ENCODE data around the gene DDI2.
"Not testable (repeated sequence)": the region's sequence is repeated elsewhere in the genome, so short reads cannot be mapped to it uniquely, and the experiment has no call there.

The DDI2 gene

GRCh38 chr1:15595809-15596617 lies 21.2 kb upstream of the DDI2 start:
- Mint-ChIP-seq H3K4me1 (ENCODE audit: low read depth) (no peaks in the 10 kb centered on the region), H3K9me3 (no peaks in the 10 kb centered on the region), H3K27ac (no peak overlapping the region), H3K4me3 (no peak overlapping the region), H3K27me3 (ENCODE audit: low read depth) (peaks cover 5% of the 10 kb centered on the region), H3K36me3 (ENCODE audit: low read depth) (no peaks in the 10 kb centered on the region)

GRCh38 chr1:15598436-15598835 lies 18.8 kb upstream of the DDI2 start:
- H3K4me3 Mint-ChIP-seq: no peak overlapping the region
- peaks cover 5% of the 10 kb centered on the region for H3K27me3 Mint-ChIP-seq (ENCODE audit: low read depth)
- H3K9me3 Mint-ChIP-seq: no peaks in the 10 kb centered on the region
- H3K27ac Mint-ChIP-seq: no peak overlapping the region
- no peaks in the 10 kb centered on the region for H3K36me3 Mint-ChIP-seq (ENCODE audit: low read depth)
- peaks cover 2% of the 10 kb centered on the region for H3K4me1 Mint-ChIP-seq (ENCODE audit: low read depth)

GRCh38 chr1:15603050-15603965 lies 13.9 kb upstream of the DDI2 start:
- Mint-ChIP-seq H3K4me3 (peak overlapping the region; percentile 80), H3K27ac (peak overlapping the region; percentile 82), H3K4me1 (ENCODE audit: low read depth) (peaks cover 6% of the 10 kb centered on the region), H3K27me3 (ENCODE audit: low read depth) (peaks cover 7% of the 10 kb centered on the region), H3K9me3 (peaks cover 6% of the 10 kb centered on the region), H3K36me3 (ENCODE audit: low read depth) (no peaks in the 10 kb centered on the region)

- not testable (repeated sequence) for H3K4me1 Mint-ChIP-seq (ENCODE audit: low read depth); H3K27me3 Mint-ChIP-seq (ENCODE audit: low read depth); H3K9me3 Mint-ChIP-seq; H3K36me3 Mint-ChIP-seq (ENCODE audit: low read depth)
- H3K27ac Mint-ChIP-seq: peak overlapping the region; percentile 82
- peak overlapping the region; percentile 80 for H3K4me3 Mint-ChIP-seq
Observed at GRCh38 chr1:15603966-15604282, 13.3 kb upstream of the DDI2 start.

- H3K4me1 Mint-ChIP-seq (ENCODE audit: low read depth); H3K4me3 Mint-ChIP-seq; H3K27me3 Mint-ChIP-seq (ENCODE audit: low read depth); H3K9me3 Mint-ChIP-seq; H3K27ac Mint-ChIP-seq; H3K36me3 Mint-ChIP-seq (ENCODE audit: low read depth): not testable (repeated sequence)
Observed at GRCh38 chr1:15604400-15604799, 12.9 kb upstream of the DDI2 start.

- Mint-ChIP-seq H3K9me3 (peaks cover 6% of the 10 kb centered on the region), H3K27ac (no peak overlapping the region), H3K36me3 (ENCODE audit: low read depth) (no peaks in the 10 kb centered on the region), H3K4me1 (ENCODE audit: low read depth) (peaks cover 6% of the 10 kb centered on the region), H3K27me3 (ENCODE audit: low read depth) (peaks cover 7% of the 10 kb centered on the region), H3K4me3 (no peak overlapping the region)
Observed at GRCh38 chr1:15605398-15606383, 11.6 kb upstream of the DDI2 start.

- H3K4me1 Mint-ChIP-seq (ENCODE audit: low read depth): no peaks in the 10 kb centered on the region
- H3K27ac Mint-ChIP-seq: no peak overlapping the region
- H3K36me3 Mint-ChIP-seq (ENCODE audit: low read depth): no peaks in the 10 kb centered on the region
- no peaks in the 10 kb centered on the region for H3K9me3 Mint-ChIP-seq
- H3K27me3 Mint-ChIP-seq (ENCODE audit: low read depth): peaks cover 7% of the 10 kb centered on the region
- no peak overlapping the region for H3K4me3 Mint-ChIP-seq
Observed at GRCh38 chr1:15609631-15610030, 7.6 kb upstream of the DDI2 start.

GRCh38 chr1:15610167-15610566 lies 7.1 kb upstream of the DDI2 start:
- no peak overlapping the region for H3K27ac Mint-ChIP-seq

GRCh38 chr1:15616373-15617172 lies 685 bp upstream of the DDI2 start:
- H3K27me3 Mint-ChIP-seq (ENCODE audit: low read depth): no peaks in the 10 kb centered on the region
- peak overlapping the region; percentile 88 for H3K27ac Mint-ChIP-seq
- H3K9me3 Mint-ChIP-seq: no peaks in the 10 kb centered on the region
- H3K4me3 Mint-ChIP-seq: peak overlapping the region; percentile 92
- peaks cover 25% of the 10 kb centered on the region for H3K4me1 Mint-ChIP-seq (ENCODE audit: low read depth)
- H3K36me3 Mint-ChIP-seq (ENCODE audit: low read depth): no peaks in the 10 kb centered on the region

More at GRCh38 chr1:15610167-15610566, 7.1 kb upstream of the DDI2 start:
- H3K9me3 Mint-ChIP-seq: no peaks in the 10 kb centered on the region
- H3K4me1 Mint-ChIP-seq (ENCODE audit: low read depth): no peaks in the 10 kb centered on the region
- peaks cover 7% of the 10 kb centered on the region for H3K27me3 Mint-ChIP-seq (ENCODE audit: low read depth)
- H3K4me3 Mint-ChIP-seq: no peak overlapping the region
- no peaks in the 10 kb centered on the region for H3K36me3 Mint-ChIP-seq (ENCODE audit: low read depth)

GRCh38 chr1:15618077-15618654 lies 908 bp downstream of the DDI2 start:
- H3K36me3 Mint-ChIP-seq (ENCODE audit: low read depth): peaks cover 2% of the 10 kb centered on the region
- H3K9me3 Mint-ChIP-seq: no peaks in the 10 kb centered on the region
- peak overlapping the region; percentile 90 for H3K27ac Mint-ChIP-seq
- peak overlapping the region; percentile 92 for H3K4me3 Mint-ChIP-seq
- no peaks in the 10 kb centered on the region for H3K27me3 Mint-ChIP-seq (ENCODE audit: low read depth)
- peaks cover 35% of the 10 kb centered on the region for H3K4me1 Mint-ChIP-seq (ENCODE audit: low read depth)

GRCh38 chr1:15618655-15619525 lies 1.6 kb downstream of the DDI2 start:
- Mint-ChIP-seq H3K4me1 (ENCODE audit: low read depth) (peaks cover 35% of the 10 kb centered on the region), H3K9me3 (no peaks in the 10 kb centered on the region), H3K27ac (peak overlapping the region; percentile 90), H3K27me3 (ENCODE audit: low read depth) (no peaks in the 10 kb centered on the region), H3K4me3 (peak overlapping the region; percentile 92), H3K36me3 (ENCODE audit: low read depth) (peaks cover 2% of the 10 kb centered on the region)

GRCh38 chr1:15620155-15620545 lies 2.9 kb downstream of the DDI2 start:
- H3K36me3 Mint-ChIP-seq (ENCODE audit: low read depth): peaks cover 2% of the 10 kb centered on the region
- no peaks in the 10 kb centered on the region for H3K27me3 Mint-ChIP-seq (ENCODE audit: low read depth)

More at GRCh38 chr1:15620155-15620545, 2.9 kb downstream of the DDI2 start:
- Mint-ChIP-seq H3K4me1 (ENCODE audit: low read depth) (peaks cover 41% of the 10 kb centered on the region), H3K27ac (peak overlapping the region; percentile 14), H3K4me3 (peak overlapping the region; percentile 50), H3K9me3 (no peaks in the 10 kb centered on the region)

Data from T-helper 1 cell treated with Interleukin-12 subunit alpha and Interleukin-12 subunit beta and Interleukin-4 antibody, amounts not matched to agents 30 μg/mL and 1 μg/mL, for 36 hours (primary cell).